Hepatocyte (in vitro differentiated cells): ENCODE data around the gene GPATCH1. TPM values are rescaled to one million over a fixed set of nuclear protein-coding genes. Genes with fewer than 3 reads are reported as not detected.

Experiments used
- DNase-seq: peaks from one replicate; pipeline ENCODE4 v3.0.0-alpha.2; 2016; ENCODE audit warnings: low spot score
- H2AFZ ChIP-seq: fragments of 200-600 bp; sonication (generic); 2 replicates; pipeline ENCODE4 v1.6.0; 2016; ENCODE audit warnings: antibody characterized with exemption, mild to moderate bottlenecking
- H3K27ac ChIP-seq: fragments of 200-600 bp; sonication (generic); 2 replicates; pipeline ENCODE4 v1.5.1; 2016; ENCODE audit warnings: mild to moderate bottlenecking
- H3K27me3 ChIP-seq: fragments of 200-600 bp; sonication (generic); 2 replicates; pipeline ENCODE4 v1.6.1; 2016
- H3K36me3 ChIP-seq: fragments of 200-600 bp; sonication (generic); replicated peaks from 2 replicates; pipeline ENCODE4 v1.5.1; 2016; ENCODE audit warnings: low read depth; ENCODE audit not compliant: insufficient read depth
- H3K4me1 ChIP-seq: fragments of 200-600 bp; sonication (generic); 2 replicates; pipeline ENCODE4 v1.5.1; 2016; ENCODE audit warnings: mild to moderate bottlenecking, moderate library complexity; ENCODE audit not compliant: insufficient read depth
- H3K4me2 ChIP-seq: fragments of 200-600 bp; sonication (generic); 2 replicates; pipeline ENCODE4 v1.6.0; 2016
- H3K4me3 ChIP-seq: fragments of 200-600 bp; sonication (generic); 2 replicates; pipeline ENCODE4 v1.5.1; 2016; ENCODE audit warnings: mild to moderate bottlenecking
- H3K79me2 ChIP-seq: fragments of 200-600 bp; sonication (generic); 2 replicates; pipeline ENCODE4 v1.6.0; 2017; ENCODE audit warnings: mild to moderate bottlenecking
- H3K9me2 ChIP-seq: fragments of 200-600 bp; sonication (generic); replicated peaks from 2 replicates; pipeline ENCODE4 v1.6.0; 2017; ENCODE audit warnings: mild to moderate bottlenecking; ENCODE audit not compliant: insufficient read depth
- H3K9me3 ChIP-seq: fragments of 200-600 bp; sonication (generic); 2 replicates; pipeline ENCODE4 v1.5.1; 2016; ENCODE audit warnings: low read depth, mild to moderate bottlenecking
- H4K20me1 ChIP-seq: fragments of 200-600 bp; sonication (generic); 2 replicates; pipeline ENCODE4 v1.6.0; 2016; ENCODE audit warnings: mild to moderate bottlenecking; ENCODE audit not compliant: insufficient read depth, poor library complexity, severe bottlenecking
- EZH2 ChIP-seq: fragments of 200-600 bp; sonication (generic); IDR thresholded peaks from 2 replicates; pipeline ENCODE4 v1.6.1; 2016; ENCODE audit warnings: antibody characterized with exemption, mild to moderate bottlenecking, borderline replicate concordance
- EZH2phosphoT487 ChIP-seq: fragments of 200-600 bp; sonication (generic); IDR thresholded peaks from one replicate; pipeline ENCODE4 v1.6.1; 2018; ENCODE audit warnings: antibody characterized with exemption, mild to moderate bottlenecking, low read depth, moderate library complexity; ENCODE audit not compliant: unreplicated experiment, severe bottlenecking
- WGBS: methylation state at CpG from one replicate; pipeline ENCODE4 v1.1.6; 2016; ENCODE audit warnings: low lambda C conversion rate; ENCODE audit errors: missing lambda C conversion rate; 5-methylcytosine and 5-hydroxymethylcytosine counted together
- polyA plus RNA-seq: library from polyadenylated mRNA; unstranded; fragments of >200 nt; fragmentation: Nextera tagmentation; extraction: Ambion mirVana; gene quantifications from 2 replicates; pipeline ENCODE4 v1.2.1, GENCODE V29; 2016
- total RNA-seq: library from RNA; depleted of rRNA; stranded (reverse); fragments of >200 nt; gene quantifications from 2 replicates; pipeline ENCODE4 v1.2.3, GENCODE V29; 2014
- TF ChIP-seq, protein P1 (sequence below): fragments of 200-600 bp; sonication (generic); IDR thresholded peaks from 2 replicates; pipeline ENCODE4 v1.5.1; 2016; ENCODE audit warnings: antibody characterized with exemption, mild to moderate bottlenecking; ENCODE audit not compliant: poor library complexity

GPATCH1 gene
- total and polyA plus RNA-seq, 2 experiments from 2014 or later, result 6.8 to 14.5 TPM

DNA sequence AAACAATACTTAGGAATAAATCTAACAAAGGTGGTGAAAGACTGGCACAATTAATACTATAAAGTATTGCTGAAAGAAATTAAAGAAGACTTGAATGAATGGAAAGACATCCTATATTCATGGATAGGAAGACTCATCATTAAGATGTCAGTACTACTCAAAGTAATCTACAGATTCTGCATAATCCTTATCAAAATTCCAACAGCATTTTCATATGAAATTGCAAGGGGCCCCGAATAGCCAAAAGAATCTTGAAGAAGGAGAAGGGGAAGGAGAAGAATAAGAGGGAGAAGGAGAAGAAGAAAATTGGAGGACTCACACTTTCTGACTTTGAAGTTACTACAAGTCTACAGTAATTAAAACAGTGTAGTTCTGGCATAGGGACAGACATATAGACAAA lies 87.5 kb downstream of the GPATCH1 start:
- WGBS, result 87% methylated on average over 1 of the region's 1 CpG
- H3K4me3 ChIP-seq, result no peak overlapping the region
- H3K4me2 ChIP-seq, result no peak overlapping the region
- DNase-seq, result no peak
- H4K20me1 ChIP-seq, result no peaks in the 10 kb centered on the region
- H2AFZ ChIP-seq, result no peak overlapping the region
- H3K9me3 ChIP-seq, result no peaks in the 10 kb centered on the region
- no peaks in the 10 kb centered on the region for H3K4me1 ChIP-seq
- no peak overlapping the region for H3K27ac ChIP-seq
- no peaks in the 10 kb centered on the region for H3K36me3 ChIP-seq
- H3K79me2 ChIP-seq, result no peaks in the 10 kb centered on the region
- H3K27me3 ChIP-seq, result no peaks in the 10 kb centered on the region
- TF ChIP-seq EZH2 (no peak), EZH2phosphoT487 (no peak)
- TF ChIP-seq, protein P1, sequence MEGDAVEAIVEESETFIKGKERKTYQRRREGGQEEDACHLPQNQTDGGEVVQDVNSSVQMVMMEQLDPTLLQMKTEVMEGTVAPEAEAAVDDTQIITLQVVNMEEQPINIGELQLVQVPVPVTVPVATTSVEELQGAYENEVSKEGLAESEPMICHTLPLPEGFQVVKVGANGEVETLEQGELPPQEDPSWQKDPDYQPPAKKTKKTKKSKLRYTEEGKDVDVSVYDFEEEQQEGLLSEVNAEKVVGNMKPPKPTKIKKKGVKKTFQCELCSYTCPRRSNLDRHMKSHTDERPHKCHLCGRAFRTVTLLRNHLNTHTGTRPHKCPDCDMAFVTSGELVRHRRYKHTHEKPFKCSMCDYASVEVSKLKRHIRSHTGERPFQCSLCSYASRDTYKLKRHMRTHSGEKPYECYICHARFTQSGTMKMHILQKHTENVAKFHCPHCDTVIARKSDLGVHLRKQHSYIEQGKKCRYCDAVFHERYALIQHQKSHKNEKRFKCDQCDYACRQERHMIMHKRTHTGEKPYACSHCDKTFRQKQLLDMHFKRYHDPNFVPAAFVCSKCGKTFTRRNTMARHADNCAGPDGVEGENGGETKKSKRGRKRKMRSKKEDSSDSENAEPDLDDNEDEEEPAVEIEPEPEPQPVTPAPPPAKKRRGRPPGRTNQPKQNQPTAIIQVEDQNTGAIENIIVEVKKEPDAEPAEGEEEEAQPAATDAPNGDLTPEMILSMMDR, result no peak
- no peaks in the 10 kb centered on the region for H3K9me2 ChIP-seq

DNA sequence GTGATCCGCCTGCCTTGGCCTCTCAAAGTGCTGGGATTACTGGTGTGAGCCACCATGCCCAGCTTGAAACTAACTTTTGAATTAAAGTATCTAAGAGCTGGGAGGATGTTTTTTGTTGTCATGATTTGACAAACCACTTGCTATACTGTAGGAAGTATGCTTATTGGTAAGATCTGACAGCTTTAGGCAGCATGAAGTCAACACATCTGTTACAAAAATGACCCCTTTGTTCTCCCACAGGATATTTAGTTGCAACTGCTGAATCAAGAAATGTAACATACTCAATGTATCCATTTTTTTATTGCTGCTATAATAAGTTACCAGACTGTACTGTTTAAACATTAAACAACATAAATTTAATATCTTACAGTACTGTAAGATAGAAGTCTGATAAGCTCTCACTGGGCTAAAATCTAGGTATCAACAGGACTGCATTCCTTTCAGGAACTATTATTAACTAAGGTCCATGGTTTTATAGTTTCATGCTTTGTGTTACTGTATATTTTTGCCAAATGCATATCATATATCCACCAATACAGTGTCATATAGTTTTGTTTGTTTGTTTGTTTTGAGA lies 90.3 kb downstream of the GPATCH1 start:
- H3K9me2 ChIP-seq, result no peaks in the 10 kb centered on the region

DNA sequence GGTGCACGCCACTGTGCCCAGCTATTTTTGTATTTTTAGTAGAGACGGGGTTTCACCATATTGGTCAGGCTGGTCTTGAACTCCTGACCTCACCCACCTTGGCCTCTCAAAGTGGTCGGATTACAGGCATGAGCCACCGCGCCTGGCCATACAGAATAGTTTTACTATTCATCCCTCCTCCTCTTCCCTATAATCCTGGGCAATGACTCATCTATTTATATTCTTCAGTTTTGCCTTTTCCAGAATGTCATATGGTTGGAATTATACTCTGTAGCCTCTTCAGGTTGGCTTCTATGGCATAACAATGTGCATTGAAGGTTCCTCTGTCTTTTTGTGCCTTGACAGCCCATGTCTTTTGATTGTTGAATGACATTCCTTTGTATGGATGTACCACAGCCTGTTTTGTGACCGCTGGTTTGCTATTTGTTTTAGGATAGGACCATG lies 91.0 kb downstream of the GPATCH1 start:
- no peaks in the 10 kb centered on the region for H3K36me3 ChIP-seq
- H3K27ac ChIP-seq, result no peak overlapping the region
- H3K4me3 ChIP-seq, result no peak overlapping the region
- no peak overlapping the region for H2AFZ ChIP-seq
- no peaks in the 10 kb centered on the region for H3K27me3 ChIP-seq
- TF ChIP-seq, protein P1, result no peak
- TF ChIP-seq EZH2 (no peak), EZH2phosphoT487 (no peak)
- WGBS, result 87% methylated on average over 6 of the region's 6 CpGs
- H3K4me2 ChIP-seq, result no peak overlapping the region
- H4K20me1 ChIP-seq, result no peaks in the 10 kb centered on the region
- DNase-seq, result no peak
- no peaks in the 10 kb centered on the region for H3K9me3 ChIP-seq
- H3K4me1 ChIP-seq, result peaks cover 8% of the 10 kb centered on the region
- peaks cover 14% of the 10 kb centered on the region for H3K79me2 ChIP-seq
- no peaks in the 10 kb centered on the region for H3K9me2 ChIP-seq

More for the DNA sequence above, 90.3 kb downstream of the GPATCH1 start:
- H3K79me2 ChIP-seq, result peaks cover 14% of the 10 kb centered on the region
- no peaks in the 10 kb centered on the region for H4K20me1 ChIP-seq
- H3K4me1 ChIP-seq, result peaks cover 8% of the 10 kb centered on the region
- H3K4me2 ChIP-seq, result no peak overlapping the region
- H3K36me3 ChIP-seq, result no peaks in the 10 kb centered on the region
- H3K4me3 ChIP-seq, result no peak overlapping the region
- TF ChIP-seq EZH2 (no peak), EZH2phosphoT487 (no peak)
- TF ChIP-seq, protein P1, result no peak
- no peak overlapping the region for H3K27ac ChIP-seq
- H3K27me3 ChIP-seq, result no peaks in the 10 kb centered on the region
- 88% methylated on average over 1 of the region's 1 CpG for WGBS
- DNase-seq, result no peak
- H3K9me3 ChIP-seq, result no peaks in the 10 kb centered on the region
- no peak overlapping the region for H2AFZ ChIP-seq
